SH-SY5Y (cell line): ENCODE measurements around the gene ATG9A.

Experiments
- GATA2 ChIP-seq: IDR thresholded peaks from 2 replicates; pipeline ENCODE4 v1.6.1; 2011; ENCODE audit warnings: mild to moderate bottlenecking, low read depth, low read length
- GATA3 ChIP-seq: IDR thresholded peaks from 2 replicates; pipeline ENCODE4 v1.6.1; 2011; ENCODE audit warnings: low read depth, mild to moderate bottlenecking, low read length, moderate library complexity

GRCh38 chr2:219199470-219200211, 29.8 kb downstream of the ATG9A start:
- TF ChIP-seq GATA2 (no peak), GATA3 (no peak)
